Common myeloid progenitor, CD34-positive (primary cell): ENCODE measurements around the gene NISCH.

ENCODE experiments used
- CTCF ChIA-PET: fragments of 350-600 bp; sonication (Branson Sonifier 250); formaldehyde crosslinking; loops from one replicate; lab custom pipeline; 2021; ENCODE audit warnings: antibody characterized with exemption; lab: Charles Lee
- POLR2A ChIA-PET: fragments of 350-600 bp; sonication (Branson Sonifier 250); formaldehyde crosslinking; loops from one replicate; lab custom pipeline; 2021; ENCODE audit warnings: antibody characterized with exemption; lab: Charles Lee
- DNase-seq, 3 donors: peaks; one replicate each; pipeline versions ENCODE4 v3.0.0 to v3.0.0-alpha.2; 2013
- H3K27ac ChIP-seq, 2 experiments: 1 replicate in 1 of 2; 2 replicates in 1 of 2; pipeline ENCODE4 v1.7.0; 2013; ENCODE audit warnings: inconsistent platforms in 2 of 2, low read length in 2 of 2, mild to moderate bottlenecking in 2 of 2, low read depth in 1 of 2, moderate library complexity in 1 of 2; ENCODE audit not compliant: severe bottlenecking in 2 of 2, insufficient read depth in 1 of 2, poor library complexity in 1 of 2
- H3K27me3 ChIP-seq, 5 experiments: replicated peaks in 2 of 5; 1 replicate in 3 of 5; 2 replicates in 2 of 5; pipeline versions ENCODE4 v1.6.1 to v1.7.0; 2013; ENCODE audit warnings: low read length in 4 of 5, mild to moderate bottlenecking in 2 of 5, moderate library complexity in 2 of 5, inconsistent platforms in 1 of 5; ENCODE audit not compliant: insufficient read depth in 5 of 5, control insufficient read depth in 4 of 5
- H3K36me3 ChIP-seq, 4 experiments: 1 replicate in 2 of 4; 2 replicates in 2 of 4; pipeline versions ENCODE4 v1.6.1 to v1.7.0; 2013; ENCODE audit warnings: low read length in 3 of 4, control low read depth in 1 of 4, mild to moderate bottlenecking in 1 of 4; ENCODE audit not compliant: control insufficient read depth in 4 of 4, insufficient read depth in 4 of 4
- H3K4me1 ChIP-seq, 4 experiments: 1 replicate in 3 of 4; 2 replicates in 1 of 4; pipeline versions ENCODE4 v1.6.1 to v1.7.1; 2013; ENCODE audit warnings: low read length in 3 of 4, mild to moderate bottlenecking in 3 of 4, control low read depth in 1 of 4, inconsistent platforms in 1 of 4, moderate library complexity in 1 of 4; ENCODE audit not compliant: control insufficient read depth in 4 of 4, insufficient read depth in 4 of 4; ENCODE audit errors: control extremely low read depth in 1 of 4
- H3K4me3 ChIP-seq, 7 experiments: 1 replicate in 4 of 7; 2 replicates in 3 of 7; pipeline versions ENCODE4 v1.5.1 to v1.7.0; 2013; ENCODE audit warnings: mild to moderate bottlenecking in 7 of 7, low read length in 6 of 7, moderate library complexity in 6 of 7, inconsistent platforms in 2 of 7, low read depth in 2 of 7, control low read depth in 1 of 7; ENCODE audit not compliant: insufficient read depth in 4 of 7, control insufficient read depth in 1 of 7; ENCODE audit errors: extremely low read depth in 1 of 7
- H3K9me3 ChIP-seq, 5 experiments: 1 replicate in 4 of 5; 2 replicates in 1 of 5; pipeline versions ENCODE4 v1.6.1 to v1.7.1; 2013; ENCODE audit warnings: low read length in 4 of 5, mild to moderate bottlenecking in 2 of 5, inconsistent platforms in 1 of 5, low read depth in 1 of 5, moderate library complexity in 1 of 5; ENCODE audit not compliant: control insufficient read depth in 4 of 5, insufficient read depth in 2 of 5; ENCODE audit errors: control extremely low read depth in 1 of 5
- WGBS: methylation state at CpG from one replicate; pipeline ENCODE4 v1.1.5; 2013; ENCODE audit not compliant: insufficient coverage; 5-methylcytosine and 5-hydroxymethylcytosine counted together

Gene NISCH

GRCh38 chr3:52536369-52537164, 81.2 kb downstream of the NISCH start, which contains the start of gene UQCC5:
Gene UQCC5, plus strand, starts transcription at chr3:52536605. Its CDS starts 151 bp downstream, at chr3:52536756.
- POLR2A ChIA-PET = interaction anchor here (0.8 to 1.1 kb wide), 3 partner anchors 16 to 41 kb away, joined by 3 to 5 read pairs (median 3); partner anchors contain the start of gene STAB1
- Histone ChIP-seq H3K4me1 (peaks cover 14 to 64% (median 53%) of the 10 kb centered on the region in 4 experiments), H3K9me3 (no peaks in the 10 kb centered on the region), H3K4me3 (peak within 1 kb of the TSS; percentile 48 to 91 (median 87)), H3K36me3 (peaks cover 3 to 26% (median 7%) of the 10 kb centered on the region in 4 experiments), H3K27ac (peak within 1 kb of the TSS; percentile 56 to 86), H3K27me3 (no peaks in the 10 kb centered on the region)
- CTCF ChIA-PET = interaction anchor here (0.7 to 1.4 kb wide), 8 partner anchors 15 to 66 kb away, joined by 3 to 4 read pairs (median 3); no protein-coding TSS in a partner anchor
- DNase-seq = peak; percentile 98 to 99 (median 99)
- under 1% methylated on average over 55 of the region's 65 CpGs for WGBS

DNA sequence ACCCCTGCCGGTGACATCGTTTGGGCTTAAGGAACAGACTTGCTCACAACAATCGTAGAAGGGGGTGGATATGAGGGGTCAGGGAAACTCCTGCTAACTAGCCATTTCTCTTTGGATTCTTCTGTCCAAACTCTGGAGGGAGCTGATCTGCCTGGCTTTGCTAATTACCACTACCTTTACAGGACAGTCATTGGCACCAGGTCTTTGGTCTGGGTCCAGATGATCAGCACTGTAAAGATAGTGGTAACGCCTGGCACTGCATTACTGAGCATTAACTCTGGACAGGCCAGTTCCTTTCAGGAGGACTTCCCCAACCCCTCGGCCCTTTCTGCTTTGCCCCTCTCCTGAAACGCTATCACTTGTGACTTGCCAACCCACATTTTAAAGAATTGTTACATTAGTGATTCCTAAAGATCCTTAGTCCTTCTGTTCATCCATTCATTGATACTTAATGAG, 81.8 kb downstream of the NISCH start:
- WGBS = 10% methylated on average over 6 of the region's 6 CpGs
- H3K36me3 ChIP-seq = peaks cover 3 to 26% (median 7%) of the 10 kb centered on the region in 4 experiments
- H3K27ac ChIP-seq = peak overlapping the region; percentile 56 to 86
- peaks cover 13 to 58% (median 47%) of the 10 kb centered on the region in 4 experiments for H3K4me1 ChIP-seq
- no peak for DNase-seq
- peak overlapping the region; percentile 48 to 91 (median 87) for H3K4me3 ChIP-seq
- ChIA-PET POLR2A (interaction anchor here (1.1 kb wide), 1 partner anchor 15 kb away, joined by 3 read pairs; no protein-coding TSS in a partner anchor), CTCF (interaction anchor here (1.0 to 1.4 kb wide), 3 partner anchors 14 to 71 kb away, joined by 3 read pairs; no protein-coding TSS in a partner anchor)
- no peaks in the 10 kb centered on the region for H3K9me3 ChIP-seq
- no peaks in the 10 kb centered on the region for H3K27me3 ChIP-seq

DNA sequence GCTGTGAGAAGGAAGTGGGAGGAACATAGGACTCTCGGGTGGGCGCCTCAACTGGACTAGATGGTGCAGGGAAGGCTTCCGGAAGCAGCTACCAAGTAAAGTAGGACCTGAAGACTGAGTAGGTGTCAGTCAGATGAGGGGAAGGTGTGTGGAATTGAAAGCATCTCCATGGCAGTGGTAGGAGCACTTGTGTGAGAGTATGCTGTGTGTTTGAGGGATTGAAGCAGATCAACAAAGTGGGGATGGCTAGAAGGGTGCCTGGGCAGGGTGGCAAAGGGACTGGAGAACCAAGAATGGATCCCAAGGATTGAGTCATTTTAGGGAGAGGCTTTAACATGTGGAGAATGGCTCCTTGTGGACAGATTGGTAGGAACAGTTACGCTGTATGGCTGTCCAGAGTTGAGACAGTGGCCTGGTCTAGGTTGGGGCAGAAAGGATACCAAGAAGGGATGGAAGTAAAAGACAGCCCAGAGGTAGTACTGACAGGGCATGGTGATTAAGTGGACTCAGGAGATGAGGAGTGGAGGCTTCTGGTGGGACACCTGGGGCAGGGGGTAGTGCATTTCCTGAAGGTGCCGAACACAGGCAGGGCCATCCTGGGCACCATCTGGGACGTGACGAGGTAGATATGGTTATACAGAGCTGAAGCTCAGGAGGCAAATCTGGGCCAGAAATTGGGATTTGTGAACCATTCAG, 82.5 kb downstream of the NISCH start:
- DNase-seq = no peak
- 91% methylated on average over 7 of the region's 7 CpGs for WGBS
- Histone ChIP-seq H3K4me1 (peaks cover 10 to 51% (median 41%) of the 10 kb centered on the region in 4 experiments), H3K36me3 (peaks cover 3 to 26% (median 7%) of the 10 kb centered on the region in 4 experiments), H3K9me3 (no peaks in the 10 kb centered on the region), H3K27ac (no peak overlapping the region), H3K4me3 (peak overlapping the region in 6 of 7 experiments; percentile 32 to 91 (median 84)), H3K27me3 (no peaks in the 10 kb centered on the region)
- ChIA-PET POLR2A (no interaction called here), CTCF (interaction anchor here (1.0 to 1.1 kb wide), 2 partner anchors 14 to 71 kb away, joined by 3 read pairs; no protein-coding TSS in a partner anchor)

DNA sequence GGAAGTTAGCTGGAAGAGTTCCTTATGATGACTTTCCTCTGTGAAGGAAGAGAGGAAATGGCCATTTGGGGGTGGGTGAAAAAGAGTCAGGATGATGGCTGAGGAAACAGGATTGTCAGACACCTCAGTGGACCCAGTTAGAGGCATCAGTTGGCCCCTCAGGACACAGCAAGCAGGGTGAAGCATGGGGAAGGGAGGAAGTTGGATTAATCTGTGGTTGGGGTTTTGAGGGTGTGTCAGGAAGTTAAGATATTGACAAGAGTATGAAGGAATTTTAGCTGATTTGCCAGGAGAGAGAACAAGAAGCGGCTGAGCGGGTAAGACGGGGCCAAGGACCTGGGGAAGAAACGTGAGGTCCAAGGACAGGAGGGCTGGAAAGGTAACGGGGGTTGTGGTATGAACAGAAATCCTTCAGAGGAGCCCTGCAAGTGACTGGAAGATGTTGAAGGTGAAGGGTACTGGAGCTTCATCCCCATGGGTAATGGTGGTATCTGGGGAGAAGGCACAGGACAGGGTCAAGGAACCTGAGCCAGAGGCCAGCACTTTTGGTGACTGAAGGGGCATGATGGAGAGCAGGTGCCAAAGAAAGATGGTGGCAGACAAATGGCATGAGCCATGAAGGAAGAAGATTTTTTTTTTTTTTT, 83.7 kb downstream of the NISCH start:
- 79% methylated on average over 5 of the region's 5 CpGs for WGBS
- no peak for DNase-seq
- no peaks in the 10 kb centered on the region for H3K9me3 ChIP-seq
- ChIA-PET POLR2A (interaction anchor here (0.6 kb wide), 1 partner anchor 22 kb away, joined by 3 read pairs; no protein-coding TSS in a partner anchor), CTCF (interaction anchor here (1.0 kb wide), 1 partner anchor 43 kb away, joined by 3 read pairs; no protein-coding TSS in a partner anchor)
- H3K27ac ChIP-seq = peak overlapping the region in 1 of 2 experiments; percentile 26
- H3K36me3 ChIP-seq = peaks cover 3 to 31% (median 9%) of the 10 kb centered on the region in 4 experiments
- H3K4me3 ChIP-seq = peak overlapping the region in 2 of 7 experiments; percentile 3 to 42
- H3K4me1 ChIP-seq = peaks cover 10 to 48% (median 31%) of the 10 kb centered on the region in 4 experiments
- no peaks in the 10 kb centered on the region for H3K27me3 ChIP-seq

GRCh38 chr3:52541050-52541449, 85.6 kb downstream of the NISCH start:
- no peak for DNase-seq
- Histone ChIP-seq H3K36me3 (peaks cover 3 to 42% (median 13%) of the 10 kb centered on the region in 4 experiments), H3K9me3 (no peaks in the 10 kb centered on the region), H3K27me3 (no peaks in the 10 kb centered on the region), H3K4me1 (peaks cover 6 to 30% (median 24%) of the 10 kb centered on the region in 4 experiments), H3K4me3 (no peak overlapping the region), H3K27ac (no peak overlapping the region)
- POLR2A ChIA-PET = interaction anchor here (0.6 kb wide), 2 partner anchors 42 to 262 kb away, joined by 3 to 5 read pairs; partner anchors contain the start of gene WDR82
- WGBS = 100% methylated on average over 1 of the region's 2 CpGs
- CTCF ChIA-PET = interaction anchor here (1.0 to 1.8 kb wide), 2 partner anchors 11 to 68 kb away, joined by 3 to 4 read pairs; no protein-coding TSS in a partner anchor
